ENCODE measurements around the gene DDIT3. TPM values are rescaled to one million over a fixed set of nuclear protein-coding genes. Genes with fewer than 3 reads are reported as not detected.

Gene DDIT3
- total RNA-seq, 4 donors from 2014 or later, result 23.3 to 68.8 (median 45.1) TPM

DNA sequence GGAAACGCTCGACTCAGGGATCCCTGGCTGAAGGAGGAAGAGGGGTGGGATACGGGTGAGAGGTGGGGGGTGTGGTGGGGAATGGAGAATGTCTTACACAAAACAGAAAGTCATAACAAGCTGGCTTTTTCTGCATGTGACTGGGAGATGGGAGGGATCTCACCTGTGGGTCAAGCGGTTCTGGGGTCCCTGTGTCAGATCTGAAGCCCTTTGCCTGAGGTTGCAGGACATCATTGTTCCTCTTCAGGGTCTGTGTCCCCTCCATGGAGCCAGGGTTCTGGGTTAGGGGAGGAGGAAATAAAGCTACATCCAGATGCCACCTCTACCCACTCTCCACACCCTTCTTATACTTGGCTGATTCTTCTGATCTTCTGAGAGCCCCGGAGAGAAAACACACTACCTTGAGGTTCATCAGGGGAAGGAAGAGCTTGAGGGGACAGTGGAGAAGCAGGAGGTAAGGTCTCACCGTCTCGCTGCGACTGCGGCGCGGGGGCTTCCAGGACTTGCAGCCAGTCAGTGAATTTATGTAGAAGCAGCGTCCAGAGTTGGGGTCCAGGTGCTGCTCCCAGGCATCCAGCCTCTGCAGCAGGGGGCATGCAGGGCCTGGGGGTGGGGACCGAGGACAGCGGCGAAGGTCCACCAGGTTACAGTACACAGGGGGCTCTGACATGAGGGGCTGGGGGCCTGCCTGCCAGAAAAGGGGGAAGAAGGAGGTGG is 43.2 kb downstream of the DDIT3 start:
- no peak for TF ChIP-seq CTCF (IDR thresholded peaks at IDR 0.05; ENCODE audit: low read depth)

DNA sequence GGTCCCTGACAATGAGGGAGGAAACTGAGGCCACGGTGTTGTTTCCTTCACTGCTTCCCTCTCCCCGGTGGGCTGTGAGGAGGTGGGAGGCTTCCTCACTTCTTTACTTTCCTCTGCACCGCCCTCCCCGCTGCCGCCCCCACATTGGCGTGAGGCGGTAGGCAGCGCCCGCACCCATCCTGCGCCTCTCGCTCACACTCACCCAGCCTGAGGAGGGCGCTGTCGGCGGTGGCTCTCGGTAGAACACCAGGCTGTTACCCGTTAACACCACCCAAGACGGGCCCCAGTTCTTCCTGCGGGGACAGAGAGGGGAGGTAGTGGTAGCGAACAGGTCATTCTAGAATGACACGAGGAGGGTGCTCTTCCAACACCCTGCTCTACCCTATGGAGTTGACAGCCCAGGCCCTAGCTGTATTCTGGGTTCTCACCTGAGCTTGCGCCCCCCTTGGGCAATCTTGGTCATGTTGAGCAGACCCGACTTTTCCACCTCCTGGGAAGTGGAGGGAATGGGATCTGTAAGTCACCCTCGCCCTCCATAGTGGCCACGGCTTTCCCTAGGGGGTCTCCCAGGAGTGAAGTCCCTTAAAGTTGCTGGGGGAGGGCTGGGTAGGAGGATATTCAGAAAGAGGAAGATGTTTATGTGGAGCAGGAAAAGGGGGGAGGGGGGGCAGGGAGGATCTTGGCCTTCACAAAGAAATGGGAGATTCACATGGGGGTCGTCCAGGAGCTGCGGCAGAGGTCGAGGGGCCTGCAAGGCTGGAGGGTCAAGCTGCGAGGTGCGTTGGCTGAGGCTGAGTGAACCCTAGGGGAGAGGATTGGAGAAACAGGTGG is 43.9 kb downstream of the DDIT3 start:
- no peak for TF ChIP-seq CTCF (IDR thresholded peaks at IDR 0.05; ENCODE audit: low read depth)

DNA sequence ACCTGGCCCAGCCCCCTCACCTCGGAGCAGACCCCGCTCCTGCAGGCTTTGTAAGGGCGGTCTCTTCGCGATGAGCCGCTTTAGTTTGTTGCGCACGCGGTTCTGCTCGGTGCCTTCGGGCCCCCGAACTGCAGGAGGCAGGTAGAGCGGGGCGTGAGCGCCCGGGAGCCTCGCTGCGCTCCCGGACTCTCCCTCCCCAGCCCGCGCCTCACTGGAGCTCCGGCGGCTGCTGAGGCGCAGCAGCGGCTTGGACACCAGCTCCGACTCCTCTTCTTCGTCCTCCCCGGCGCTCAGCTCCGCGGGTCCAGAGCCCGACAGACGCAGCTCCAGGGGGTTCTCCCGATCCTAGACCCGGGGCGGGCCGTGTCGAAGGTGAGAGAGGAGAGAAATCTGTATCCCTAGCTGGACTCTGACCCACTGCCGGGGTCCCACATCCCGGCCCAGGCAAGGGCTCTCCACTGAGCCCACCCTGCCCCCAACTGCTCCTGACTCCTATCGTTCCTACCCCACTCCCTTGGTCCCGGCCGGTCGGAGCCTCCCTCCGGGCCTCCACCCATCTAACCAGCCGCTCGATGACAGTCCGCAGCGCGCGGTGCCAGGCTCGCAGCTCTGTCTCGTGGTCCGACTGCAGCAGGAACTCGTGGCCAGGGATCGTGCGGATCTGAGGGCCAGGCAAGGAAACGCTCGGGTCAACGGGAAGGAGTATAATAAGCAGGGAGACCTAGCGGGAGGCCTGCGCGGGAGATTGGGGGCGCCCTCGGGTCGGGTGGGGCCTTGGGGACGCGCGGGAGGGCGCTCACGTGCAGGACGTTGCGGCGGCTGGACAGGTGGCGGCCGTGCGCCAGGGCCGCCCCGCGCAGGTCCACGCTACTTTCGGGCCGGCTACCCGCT is 44.8 kb downstream of the DDIT3 start:
- TF ChIP-seq CTCF (IDR thresholded peaks at IDR 0.05; ENCODE audit: low read depth), result no peak

DNA sequence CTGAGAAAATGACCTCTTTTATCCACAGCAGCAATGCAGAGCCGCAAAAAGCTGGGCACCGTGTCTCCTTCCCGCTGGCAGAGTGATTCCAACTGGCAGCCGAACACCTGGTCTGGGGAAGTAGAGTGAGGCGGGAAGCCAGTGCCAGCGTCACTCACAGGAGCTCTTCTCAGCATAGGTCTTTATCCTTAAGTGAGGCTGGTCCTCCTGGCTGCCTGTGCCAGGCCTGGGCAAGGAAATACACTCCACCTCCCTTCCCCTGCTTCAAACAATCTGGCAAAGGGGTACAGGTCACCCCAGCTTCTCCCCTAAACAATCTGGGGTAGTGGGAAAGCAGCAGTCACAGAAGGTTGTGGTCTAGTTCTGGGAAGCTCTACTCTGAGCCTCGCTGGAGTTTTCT is 45.5 kb downstream of the DDIT3 start:
- no peak for TF ChIP-seq CTCF (IDR thresholded peaks at IDR 0.05; ENCODE audit: low read depth)

GRCh38 chr12:57474430-57474829 is 45.9 kb downstream of the DDIT3 start:
- no peak for TF ChIP-seq CTCF (IDR thresholded peaks at IDR 0.05; ENCODE audit: low read depth)

DNA sequence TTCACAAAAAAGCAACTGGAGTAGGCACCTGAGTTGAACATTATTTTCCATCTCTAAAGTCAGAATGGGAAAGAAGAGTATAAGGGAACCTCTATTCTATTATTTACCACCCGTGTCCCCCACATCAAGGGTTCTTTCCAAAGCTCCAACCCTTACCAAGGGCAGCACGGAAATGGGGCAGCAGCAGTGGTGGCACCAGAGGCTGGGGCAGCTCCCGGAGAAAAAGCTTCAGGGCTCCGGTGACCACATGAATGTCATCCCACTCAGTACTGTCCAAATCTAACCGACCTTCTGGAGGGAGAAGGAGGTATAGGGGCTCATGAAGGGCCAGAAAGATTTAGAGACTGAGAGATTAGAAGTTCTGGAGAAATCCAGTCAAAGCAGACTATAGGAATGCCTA is 46.4 kb downstream of the DDIT3 start:
- no peak for TF ChIP-seq CTCF (IDR thresholded peaks at IDR 0.05; ENCODE audit: low read depth)
